Skeletal muscle tissue (tissue), 4 donors: ENCODE data around the gene RSPO1. TPM values are rescaled to one million over a fixed set of nuclear protein-coding genes. Genes with fewer than 3 reads are reported as not detected.

ENCODE experiments used
- H3K27ac ChIP-seq: one replicate; pipeline ENCODE4 v1.7.0; 2013; ENCODE audit warnings: mild to moderate bottlenecking, low read depth, low read length, inconsistent platforms
- H3K27me3 ChIP-seq, 3 donors: one replicate each; pipeline ENCODE4 v1.7.0; 2013; ENCODE audit warnings: low read length in 3 of 3; ENCODE audit not compliant: control insufficient read depth in 3 of 3, insufficient read depth in 3 of 3
- H3K36me3 ChIP-seq, 3 donors: one replicate each; pipeline ENCODE4 v1.7.0; 2013; ENCODE audit warnings: low read length in 3 of 3; ENCODE audit not compliant: control insufficient read depth in 3 of 3, insufficient read depth in 3 of 3
- H3K4me1 ChIP-seq, 3 donors: one replicate each; pipeline ENCODE4 v1.7.0; 2013; ENCODE audit warnings: low read length in 3 of 3, mild to moderate bottlenecking in 3 of 3; ENCODE audit not compliant: control insufficient read depth in 3 of 3, insufficient read depth in 3 of 3
- H3K4me3 ChIP-seq, 3 donors: one replicate each; pipeline ENCODE4 v1.7.0; 2013; ENCODE audit warnings: low read length in 3 of 3
- H3K9ac ChIP-seq, 3 donors: one replicate each; pipeline ENCODE4 v1.7.0; 2013; ENCODE audit warnings: low read length in 3 of 3, mild to moderate bottlenecking in 3 of 3, moderate library complexity in 2 of 3, low read depth in 1 of 3
- H3K9me3 ChIP-seq, 3 donors: one replicate each; pipeline ENCODE4 v1.7.0; 2013; ENCODE audit warnings: low read length in 3 of 3; ENCODE audit not compliant: control insufficient read depth in 3 of 3
- total RNA-seq: library from RNA; depleted of rRNA; stranded (reverse); fragments of >200 nt; gene quantifications from one replicate; pipeline ENCODE4 v1.2.3, GENCODE V29; 2014
- donor health status: Osteomylitis.

RSPO1 gene
- total RNA-seq, 1 donor from 2014 or later, result not detected

DNA sequence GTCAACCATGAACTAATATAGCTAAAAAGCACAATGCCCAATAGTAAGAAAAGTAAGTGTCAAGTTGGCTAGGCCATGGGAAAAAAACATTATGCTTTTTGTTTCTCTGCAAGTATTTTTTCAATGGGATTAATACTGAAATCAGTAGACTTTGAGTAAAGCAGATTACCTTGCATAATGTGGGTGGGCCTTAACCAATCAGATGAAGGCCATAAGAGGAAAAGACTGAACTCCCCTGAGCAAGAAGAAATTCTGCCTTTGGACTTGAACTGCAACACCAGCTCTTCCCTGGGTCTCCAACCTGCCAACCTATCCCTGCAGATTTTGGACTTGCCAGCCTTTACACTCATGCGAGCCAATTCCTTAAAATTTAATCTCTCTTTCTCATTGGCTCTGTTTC is 6.4 kb upstream of the RSPO1 start:
- Histone ChIP-seq H3K27me3 (peaks cover 20 to 35% (median 34%) of the 10 kb centered on the region in 3 donors), H3K27ac (no peak overlapping the region), H3K9ac (no peak overlapping the region), H3K9me3 (peaks cover 3 to 8% (median 5%) of the 10 kb centered on the region in 3 donors), H3K4me1 (no peaks in the 10 kb centered on the region), H3K36me3 (no peaks in the 10 kb centered on the region), H3K4me3 (no peak overlapping the region)

DNA sequence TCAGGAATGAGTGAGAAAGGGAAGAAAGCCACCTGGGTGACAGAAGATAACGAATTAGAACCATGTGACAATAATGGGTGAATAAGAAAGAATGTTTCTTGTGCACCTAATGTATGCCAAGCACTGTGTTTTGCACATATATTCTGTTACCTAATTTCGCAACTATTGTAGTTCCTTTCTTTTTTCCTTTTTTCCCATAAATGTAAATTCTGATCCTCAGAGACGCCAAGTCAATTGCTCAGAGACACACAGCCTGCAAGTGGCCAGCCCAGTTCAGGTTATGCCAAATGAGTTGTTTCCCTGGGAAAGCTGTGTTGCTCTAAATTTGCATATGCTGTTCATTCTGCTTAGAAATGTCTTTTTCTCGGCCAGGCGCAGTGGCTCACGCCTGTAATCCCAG is 1.7 kb upstream of the RSPO1 start:
- Histone ChIP-seq H3K36me3 (no peaks in the 10 kb centered on the region), H3K4me3 (no peak overlapping the region), H3K4me1 (no peaks in the 10 kb centered on the region), H3K27ac (no peak overlapping the region), H3K9me3 (peaks cover 0 to 5% (median 3%) of the 10 kb centered on the region in 3 donors), H3K9ac (no peak overlapping the region), H3K27me3 (peaks cover 67 to 70% (median 69%) of the 10 kb centered on the region in 3 donors)

DNA sequence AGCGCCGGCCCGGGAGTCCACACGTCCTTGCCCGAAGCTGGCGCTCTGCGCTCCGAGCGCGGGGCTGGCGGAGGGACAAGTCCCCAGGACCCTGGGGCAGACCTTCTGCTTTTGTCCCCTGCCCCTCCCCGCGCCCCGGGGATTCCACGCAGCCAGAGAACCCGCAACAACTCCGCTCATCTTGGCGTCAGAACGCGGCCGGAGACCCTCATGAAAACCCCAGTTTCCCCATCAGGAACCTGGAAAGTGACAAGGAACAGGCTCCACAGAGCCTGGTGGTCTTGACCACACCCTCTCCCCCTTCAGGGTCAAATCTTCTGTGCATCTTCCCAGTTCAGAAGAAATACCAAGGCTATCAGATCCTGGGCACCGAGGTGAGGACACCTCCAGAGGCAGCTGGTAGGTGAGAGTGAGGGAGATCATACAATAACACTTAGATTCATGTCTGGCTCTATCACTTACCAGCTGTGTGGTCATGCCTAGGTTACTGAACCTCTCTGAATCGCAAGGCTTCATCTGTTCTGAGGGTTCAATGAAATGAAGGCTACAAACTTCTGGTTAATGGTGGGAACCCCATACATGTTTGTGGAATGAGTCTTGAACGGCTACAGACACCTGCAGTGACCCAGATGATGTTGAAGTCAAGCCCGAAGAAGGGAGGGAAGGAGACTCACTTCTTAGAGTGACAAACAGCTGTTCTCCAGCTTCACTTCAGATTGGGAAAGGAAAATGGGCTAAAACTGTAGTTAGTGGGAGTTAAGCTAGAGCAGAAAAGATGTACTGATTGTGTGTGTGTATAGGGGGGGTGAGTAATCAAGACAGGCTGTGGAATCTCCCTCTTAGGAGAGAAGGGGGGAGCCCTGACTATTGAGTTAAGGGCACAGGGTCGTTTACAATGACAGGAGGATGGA is 555 bp upstream of the RSPO1 start:
- peaks cover 77 to 80% (median 78%) of the 10 kb centered on the region in 3 donors for H3K27me3 ChIP-seq
- no peak overlapping the region for H3K4me3 ChIP-seq
- H3K27ac ChIP-seq, result no peak overlapping the region
- no peak overlapping the region for H3K9ac ChIP-seq
- H3K36me3 ChIP-seq, result no peaks in the 10 kb centered on the region
- no peaks in the 10 kb centered on the region for H3K4me1 ChIP-seq
- H3K9me3 ChIP-seq, result no peaks in the 10 kb centered on the region

DNA sequence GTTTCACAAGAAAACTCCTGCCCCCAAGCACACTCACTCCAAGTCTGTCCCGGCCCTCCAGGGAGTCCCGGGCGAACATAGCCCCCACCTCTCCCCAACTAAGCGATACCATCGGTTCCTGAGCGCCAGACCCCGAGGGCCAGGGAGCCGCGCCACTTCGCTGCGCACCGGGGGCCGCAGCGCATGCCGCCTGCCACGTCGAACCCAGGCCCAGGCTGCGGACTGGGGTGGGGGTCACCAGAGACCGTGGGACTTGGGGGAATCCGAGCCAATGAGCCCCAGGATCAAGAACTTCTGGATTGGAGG is 801 bp downstream of the RSPO1 start:
- Histone ChIP-seq H3K4me3 (no peak overlapping the region), H3K27me3 (peaks cover 85 to 88% (median 87%) of the 10 kb centered on the region in 3 donors), H3K9ac (no peak overlapping the region), H3K27ac (no peak overlapping the region), H3K9me3 (no peaks in the 10 kb centered on the region), H3K36me3 (no peaks in the 10 kb centered on the region), H3K4me1 (no peaks in the 10 kb centered on the region)

DNA sequence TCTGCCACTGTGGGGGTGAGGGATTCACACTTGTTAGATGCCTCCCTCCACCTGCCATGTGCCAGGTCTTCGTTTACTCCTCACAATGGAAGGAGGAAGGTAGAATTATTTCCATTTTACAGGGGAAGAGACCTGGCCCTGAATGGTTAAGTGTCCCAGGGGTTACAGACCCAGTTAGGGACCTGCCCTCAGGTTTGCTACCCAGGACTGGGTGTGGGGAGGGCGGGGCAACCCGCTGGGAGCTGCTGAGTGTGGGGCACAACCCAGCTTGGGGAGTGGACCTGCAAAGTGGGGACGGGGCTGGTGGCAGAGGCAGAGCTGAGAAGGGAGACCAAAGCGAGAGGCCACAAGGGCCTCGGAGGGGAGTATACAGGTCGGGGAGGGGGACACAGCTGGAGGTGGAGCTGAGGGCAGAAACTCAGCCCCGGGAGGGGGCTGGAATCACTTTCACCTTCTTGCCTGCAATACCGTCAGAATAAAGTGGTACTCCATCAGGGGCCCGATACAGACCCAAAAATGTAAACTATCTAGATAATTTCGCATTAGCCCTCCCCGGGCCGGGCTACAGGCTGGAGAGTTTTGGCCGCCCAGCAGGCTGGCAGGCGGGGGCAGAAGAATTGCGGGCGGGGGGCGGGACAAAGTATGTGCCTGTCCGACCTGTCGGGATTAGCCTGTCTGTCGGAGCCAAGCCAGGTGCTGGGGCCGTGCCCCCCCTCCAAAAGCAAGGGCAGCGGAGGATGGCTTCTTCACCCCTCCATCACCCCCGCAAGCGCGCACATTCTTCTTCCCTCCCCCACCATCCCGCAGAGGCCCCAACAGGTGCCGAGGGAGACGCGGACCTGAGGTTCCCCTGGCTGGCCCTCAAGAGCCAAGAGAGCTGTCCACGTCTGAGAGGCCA is 1.4 kb downstream of the RSPO1 start:
- Histone ChIP-seq H3K9me3 (no peaks in the 10 kb centered on the region), H3K4me1 (no peaks in the 10 kb centered on the region), H3K4me3 (no peak overlapping the region), H3K9ac (no peak overlapping the region), H3K27ac (no peak overlapping the region), H3K27me3 (peaks cover 84 to 87% (median 85%) of the 10 kb centered on the region in 3 donors), H3K36me3 (no peaks in the 10 kb centered on the region)

DNA sequence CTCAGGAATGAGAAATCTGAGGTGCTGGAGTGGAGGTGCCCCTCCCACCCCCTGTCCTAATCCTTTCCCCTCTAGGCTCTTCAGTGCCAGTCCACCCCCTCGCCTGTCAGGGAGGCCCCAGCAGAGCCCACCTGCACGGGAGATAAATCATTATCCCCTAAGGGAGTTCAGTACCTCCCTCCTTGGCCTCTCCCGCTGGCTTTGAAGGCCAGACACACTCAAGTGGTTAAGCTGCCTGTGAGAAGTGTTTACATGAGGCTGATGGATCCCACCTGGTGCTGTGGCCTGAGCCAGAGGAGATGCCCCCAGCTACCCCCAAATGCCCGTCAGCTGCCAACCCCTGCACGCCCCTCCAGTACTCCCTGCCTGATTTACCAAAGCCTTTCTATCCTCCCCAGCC is 3.7 kb downstream of the RSPO1 start:
- Histone ChIP-seq H3K27me3 (peaks cover 74 to 95% (median 94%) of the 10 kb centered on the region in 3 donors), H3K4me1 (no peaks in the 10 kb centered on the region), H3K36me3 (no peaks in the 10 kb centered on the region), H3K9ac (no peak overlapping the region), H3K4me3 (no peak overlapping the region), H3K27ac (no peak overlapping the region), H3K9me3 (no peaks in the 10 kb centered on the region)

DNA sequence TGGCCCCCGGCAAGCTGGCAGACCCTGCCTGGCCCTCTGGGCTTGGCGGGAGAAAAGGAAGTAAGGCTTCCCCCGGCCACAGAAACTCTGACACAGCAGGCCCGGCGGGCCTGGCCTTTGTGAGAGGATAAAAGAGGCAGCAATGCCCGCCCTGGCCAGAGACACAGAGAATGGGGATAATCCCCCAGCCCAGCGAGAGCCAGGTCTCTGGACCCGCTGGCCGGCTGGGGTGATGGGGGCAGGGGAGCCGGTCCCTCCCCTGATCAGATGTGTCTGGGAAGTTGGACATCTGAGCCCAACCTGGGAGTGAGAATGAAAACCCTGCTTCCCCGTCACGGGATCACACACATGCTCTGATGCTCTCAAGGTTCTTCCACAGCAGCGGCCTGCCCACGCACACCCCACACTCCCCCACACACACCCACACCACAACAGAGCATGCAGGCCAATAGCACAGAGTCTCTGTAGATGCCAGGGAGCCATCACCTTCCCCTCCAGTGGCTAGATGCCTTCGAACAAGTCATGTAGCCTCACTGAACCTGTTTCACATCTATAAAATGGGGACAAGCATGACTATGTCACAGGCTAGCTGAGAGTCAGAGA is 4.2 kb downstream of the RSPO1 start:
- H3K9me3 ChIP-seq, result no peaks in the 10 kb centered on the region
- no peaks in the 10 kb centered on the region for H3K36me3 ChIP-seq
- peaks cover 69 to 94% (median 92%) of the 10 kb centered on the region in 3 donors for H3K27me3 ChIP-seq
- no peak overlapping the region for H3K4me3 ChIP-seq
- H3K4me1 ChIP-seq, result no peaks in the 10 kb centered on the region
- H3K27ac ChIP-seq, result no peak overlapping the region
- no peak overlapping the region for H3K9ac ChIP-seq

DNA sequence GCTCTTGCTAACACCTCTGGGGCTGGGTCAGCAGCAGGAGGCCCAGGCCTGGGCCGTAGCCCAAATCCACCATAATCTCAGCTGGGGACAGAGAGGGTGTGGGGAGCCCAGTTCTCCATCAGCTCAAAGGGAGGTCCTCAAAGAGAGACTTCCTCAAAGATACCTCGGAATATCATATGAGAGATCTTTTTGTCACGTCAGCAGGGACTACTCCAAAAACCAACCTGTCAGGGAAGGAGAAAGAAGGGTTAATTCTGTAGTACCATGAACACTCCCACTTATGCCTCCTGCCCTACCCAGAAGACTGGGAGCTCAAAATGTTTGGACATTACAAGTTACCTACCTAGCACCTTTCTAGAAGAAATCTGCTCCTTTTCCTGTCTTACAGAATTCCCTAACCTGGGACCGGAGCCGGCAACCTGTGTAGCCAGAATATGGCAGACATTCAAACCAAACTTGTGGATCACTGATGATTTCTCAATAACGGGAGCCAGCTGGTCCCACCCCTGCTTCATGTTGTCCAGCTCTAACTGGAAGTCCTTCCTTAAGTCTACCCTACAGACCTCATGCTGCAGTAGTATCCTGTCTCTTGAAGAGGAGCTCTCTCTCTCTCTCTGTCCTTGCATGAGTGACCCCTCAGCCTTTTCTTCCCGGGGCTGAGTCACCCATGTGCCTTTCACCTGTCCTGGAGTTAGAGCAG is 4.8 kb downstream of the RSPO1 start:
- no peak overlapping the region for H3K27ac ChIP-seq
- H3K27me3 ChIP-seq, result peaks cover 62 to 91% (median 89%) of the 10 kb centered on the region in 3 donors

DNA sequence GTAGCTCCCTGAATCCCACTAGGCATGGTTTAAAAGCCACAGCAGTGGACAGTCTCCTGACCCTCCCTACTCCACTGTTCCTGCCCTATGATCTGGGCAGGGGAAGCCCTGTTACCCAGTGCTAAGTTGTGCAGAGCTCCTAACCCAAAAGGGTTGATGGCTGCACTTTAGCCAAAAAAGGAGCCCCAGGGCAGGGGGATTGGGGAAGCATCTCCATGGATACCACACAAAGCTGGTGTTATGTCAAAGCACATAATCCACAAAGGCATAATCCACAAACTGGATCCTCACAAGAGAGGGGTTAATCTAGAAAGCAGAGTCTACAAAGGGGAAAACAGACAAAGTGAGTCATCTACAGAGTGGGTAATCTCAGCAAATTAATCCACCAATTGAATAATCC is 5.7 kb downstream of the RSPO1 start:
- no peak overlapping the region for H3K9ac ChIP-seq
- peaks cover 59 to 86% (median 86%) of the 10 kb centered on the region in 3 donors for H3K27me3 ChIP-seq
- no peak overlapping the region for H3K27ac ChIP-seq
- no peaks in the 10 kb centered on the region for H3K9me3 ChIP-seq
- H3K36me3 ChIP-seq, result no peaks in the 10 kb centered on the region
- no peaks in the 10 kb centered on the region for H3K4me1 ChIP-seq
- H3K4me3 ChIP-seq, result no peak overlapping the region

More for the DNA sequence above, 4.8 kb downstream of the RSPO1 start:
- no peak overlapping the region for H3K4me3 ChIP-seq
- H3K9me3 ChIP-seq, result no peaks in the 10 kb centered on the region
- H3K36me3 ChIP-seq, result no peaks in the 10 kb centered on the region
- no peak overlapping the region for H3K9ac ChIP-seq
- H3K4me1 ChIP-seq, result no peaks in the 10 kb centered on the region
